Measurements from ENCODE around the gene PRODH2.

The PRODH2 gene

GRCh38 chr19:35847911-35848310 is 35.3 kb upstream of the PRODH2 start:
- H3K79me2 ChIP-seq (ENCODE audit: insufficient read depth, low read length) = no peaks in the 10 kb centered on the region
- H3K9ac ChIP-seq (ENCODE audit: low read length) = no peak overlapping the region
- no peaks in the 10 kb centered on the region for H4K20me1 ChIP-seq (ENCODE audit: insufficient read depth, low read length)
- no peaks in the 10 kb centered on the region for H3K36me3 ChIP-seq (ENCODE audit: insufficient read depth, low read length)
- H3K9me2 ChIP-seq (ENCODE audit: low read depth, low read length) = no peaks in the 10 kb centered on the region
- no peak overlapping the region for H3K4me2 ChIP-seq (ENCODE audit: low read length)
- 0 out of 2 replicates have a peak, but pooled peaks cover 7% of the 10 kb centered on the region for H3K27me3 ChIP-seq (ENCODE audit: insufficient read depth, low read length)
- no peak overlapping the region for H2AFZ ChIP-seq (ENCODE audit: low read length)
- no peak for TF ChIP-seq CTCF (IDR thresholded peaks at IDR 0.05; ENCODE audit: low read length)
- no peak for TF ChIP-seq EZH2 (IDR thresholded peaks at IDR 0.05; ENCODE audit: borderline replicate concordance, low read length)
- no peak overlapping the region for H3K27ac ChIP-seq (ENCODE audit: low read depth, low read length, poor library complexity, severe bottlenecking)
- no peaks in the 10 kb centered on the region for H3F3A ChIP-seq (ENCODE audit: insufficient read depth, low read length)
- no peaks in the 10 kb centered on the region for H3K4me1 ChIP-seq (ENCODE audit: insufficient read depth, low read length, severe bottlenecking)
- H3K9me3 ChIP-seq (ENCODE audit: low read length) = no peaks in the 10 kb centered on the region
- H3K4me3 ChIP-seq (ENCODE audit: low read depth, low read length, poor library complexity, severe bottlenecking) = no peak overlapping the region

DNA sequence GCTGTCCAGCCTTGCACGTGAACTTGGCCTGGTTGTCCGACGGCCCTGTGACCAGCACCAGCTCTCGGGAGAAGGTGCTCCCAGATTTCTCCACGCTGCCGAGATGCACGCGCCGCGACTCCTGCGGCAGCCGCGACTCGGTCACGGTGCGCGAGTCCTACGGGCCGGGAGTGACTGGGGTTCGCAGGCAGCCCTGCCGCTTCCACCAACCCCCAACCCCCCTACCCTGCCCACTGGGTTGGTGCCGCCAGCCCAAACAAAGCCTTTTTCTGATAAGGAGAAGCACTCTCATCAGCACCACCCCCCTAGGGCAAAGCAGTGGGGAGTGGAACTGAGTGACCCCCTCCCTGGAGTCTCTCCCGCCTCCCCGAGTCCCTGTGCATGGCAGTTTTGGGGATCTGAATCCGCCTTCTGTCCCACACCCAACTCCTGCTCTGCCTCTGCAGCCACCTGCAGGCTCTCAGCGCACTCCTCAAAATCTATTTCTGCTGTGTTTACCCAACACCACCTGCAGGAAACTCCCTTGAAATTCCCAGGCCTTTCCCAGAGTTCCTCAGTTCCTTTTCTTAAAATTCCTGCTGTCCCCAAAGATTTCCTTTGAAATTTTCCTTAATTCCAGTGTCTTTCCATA is 33.5 kb upstream of the PRODH2 start:
- H4K20me1 ChIP-seq (ENCODE audit: insufficient read depth, low read length) = no peaks in the 10 kb centered on the region
- no peak for TF ChIP-seq EZH2 (IDR thresholded peaks at IDR 0.05; ENCODE audit: borderline replicate concordance, low read length)
- TF ChIP-seq CTCF (IDR thresholded peaks at IDR 0.05; ENCODE audit: low read length) = no peak
- no peak overlapping the region for H3K4me3 ChIP-seq (ENCODE audit: low read depth, low read length, poor library complexity, severe bottlenecking)
- no peak overlapping the region for H3K27ac ChIP-seq (ENCODE audit: low read depth, low read length, poor library complexity, severe bottlenecking)
- 0 out of 2 replicates have a peak, but pooled peaks cover 7% of the 10 kb centered on the region for H3K27me3 ChIP-seq (ENCODE audit: insufficient read depth, low read length)
- no peaks in the 10 kb centered on the region for H3F3A ChIP-seq (ENCODE audit: insufficient read depth, low read length)
- no peak overlapping the region for H3K9ac ChIP-seq (ENCODE audit: low read length)
- H2AFZ ChIP-seq (ENCODE audit: low read length) = no peak overlapping the region
- no peaks in the 10 kb centered on the region for H3K9me2 ChIP-seq (ENCODE audit: low read depth, low read length)
- no peak overlapping the region for H3K4me2 ChIP-seq (ENCODE audit: low read length)
- no peaks in the 10 kb centered on the region for H3K4me1 ChIP-seq (ENCODE audit: insufficient read depth, low read length, severe bottlenecking)
- no peaks in the 10 kb centered on the region for H3K36me3 ChIP-seq (ENCODE audit: insufficient read depth, low read length)
- H3K9me3 ChIP-seq (ENCODE audit: low read length) = no peaks in the 10 kb centered on the region
- H3K79me2 ChIP-seq (ENCODE audit: insufficient read depth, low read length) = no peaks in the 10 kb centered on the region

GRCh38 chr19:35845215-35846037 is 32.8 kb upstream of the PRODH2 start:
- Histone ChIP-seq H4K20me1 (ENCODE audit: insufficient read depth, low read length) (no peaks in the 10 kb centered on the region), H3K27ac (ENCODE audit: low read depth, low read length, poor library complexity, severe bottlenecking) (no peak overlapping the region), H3K9ac (ENCODE audit: low read length) (no peak overlapping the region), H3K79me2 (ENCODE audit: insufficient read depth, low read length) (no peaks in the 10 kb centered on the region), H3K4me2 (ENCODE audit: low read length) (no peak overlapping the region), H3K27me3 (ENCODE audit: insufficient read depth, low read length) (0 out of 2 replicates have a peak, but pooled peaks cover 7% of the 10 kb centered on the region), H3K9me2 (ENCODE audit: low read depth, low read length) (no peaks in the 10 kb centered on the region), H3K9me3 (ENCODE audit: low read length) (no peaks in the 10 kb centered on the region), H2AFZ (ENCODE audit: low read length) (no peak overlapping the region), H3F3A (ENCODE audit: insufficient read depth, low read length) (no peaks in the 10 kb centered on the region), H3K4me1 (ENCODE audit: insufficient read depth, low read length, severe bottlenecking) (no peaks in the 10 kb centered on the region), H3K4me3 (ENCODE audit: low read depth, low read length, poor library complexity, severe bottlenecking) (no peak overlapping the region), H3K36me3 (ENCODE audit: insufficient read depth, low read length) (no peaks in the 10 kb centered on the region)
- TF ChIP-seq CTCF (IDR thresholded peaks at IDR 0.05; ENCODE audit: low read length) (no peak), EZH2 (IDR thresholded peaks at IDR 0.05; ENCODE audit: borderline replicate concordance, low read length) (no peak)

All from OCI-LY1 (cell line).